ENCODE data around the gene FAM135A. TPM values are rescaled to one million over a fixed set of nuclear protein-coding genes. Genes with fewer than 3 reads are reported as not detected.

Gene FAM135A
- total and polyA plus RNA-seq, 2 experiments from 2014 or later: 35.2 to 68.7 TPM

DNA sequence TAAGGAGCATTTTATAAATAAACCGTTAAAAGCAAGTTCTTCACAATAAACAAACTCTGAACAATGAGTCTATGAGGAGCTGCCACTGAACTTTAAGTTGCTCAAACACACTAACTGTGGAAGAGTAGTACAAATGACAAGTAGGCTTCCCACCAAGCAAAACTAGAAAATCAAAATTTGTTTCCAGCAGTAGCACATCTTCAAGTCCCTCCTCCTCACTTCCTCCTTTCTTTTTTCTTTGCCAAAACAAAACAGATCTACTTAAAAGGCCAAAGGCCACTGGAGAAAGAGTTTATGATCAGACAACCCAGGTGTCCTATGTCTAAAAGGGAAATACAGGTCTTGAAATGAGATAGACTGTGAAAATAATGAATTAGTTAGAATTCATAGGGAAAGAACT is 17.1 kb upstream of the FAM135A start:
- Mint-ChIP-seq H3K4me1 (peaks cover 16% of the 10 kb centered on the region), H3K27me3 (ENCODE audit: insufficient read depth, low read depth, poor library complexity) (peaks cover 2% of the 10 kb centered on the region), H3K36me3 (ENCODE audit: low read depth) (no peaks in the 10 kb centered on the region), H3K4me3 (no peak overlapping the region), H3K9me3 (no peaks in the 10 kb centered on the region), H3K27ac (no peak overlapping the region)
- Histone ChIP-seq H3K4me2 (no peak overlapping the region), H3K4me3 (no peak overlapping the region), H3K9me2 (ENCODE audit: insufficient read depth) (no peaks in the 10 kb centered on the region), H3K27me3 (ENCODE audit: insufficient read depth) (no peaks in the 10 kb centered on the region), H3K4me1 (ENCODE audit: insufficient read depth) (peaks cover 6% of the 10 kb centered on the region; the same call in 1 of the 2 replicates), H3K36me3 (ENCODE audit: insufficient read depth) (no peaks in the 10 kb centered on the region), H4K20me1 (replicated peaks; ENCODE audit: insufficient read depth) (no peaks in the 10 kb centered on the region), H3F3A (replicated peaks; ENCODE audit: low read depth) (no peaks in the 10 kb centered on the region), H2AFZ (no peak overlapping the region), H3K79me2 (replicated peaks; ENCODE audit: insufficient read depth) (no peaks in the 10 kb centered on the region), H3K27ac (ENCODE audit: low read depth) (no peak overlapping the region)
- no peak for TF ChIP-seq EZH2phosphoT487 (IDR thresholded peaks at IDR 0.05; ENCODE audit: unreplicated experiment)
- TF ChIP-seq, protein P1, sequence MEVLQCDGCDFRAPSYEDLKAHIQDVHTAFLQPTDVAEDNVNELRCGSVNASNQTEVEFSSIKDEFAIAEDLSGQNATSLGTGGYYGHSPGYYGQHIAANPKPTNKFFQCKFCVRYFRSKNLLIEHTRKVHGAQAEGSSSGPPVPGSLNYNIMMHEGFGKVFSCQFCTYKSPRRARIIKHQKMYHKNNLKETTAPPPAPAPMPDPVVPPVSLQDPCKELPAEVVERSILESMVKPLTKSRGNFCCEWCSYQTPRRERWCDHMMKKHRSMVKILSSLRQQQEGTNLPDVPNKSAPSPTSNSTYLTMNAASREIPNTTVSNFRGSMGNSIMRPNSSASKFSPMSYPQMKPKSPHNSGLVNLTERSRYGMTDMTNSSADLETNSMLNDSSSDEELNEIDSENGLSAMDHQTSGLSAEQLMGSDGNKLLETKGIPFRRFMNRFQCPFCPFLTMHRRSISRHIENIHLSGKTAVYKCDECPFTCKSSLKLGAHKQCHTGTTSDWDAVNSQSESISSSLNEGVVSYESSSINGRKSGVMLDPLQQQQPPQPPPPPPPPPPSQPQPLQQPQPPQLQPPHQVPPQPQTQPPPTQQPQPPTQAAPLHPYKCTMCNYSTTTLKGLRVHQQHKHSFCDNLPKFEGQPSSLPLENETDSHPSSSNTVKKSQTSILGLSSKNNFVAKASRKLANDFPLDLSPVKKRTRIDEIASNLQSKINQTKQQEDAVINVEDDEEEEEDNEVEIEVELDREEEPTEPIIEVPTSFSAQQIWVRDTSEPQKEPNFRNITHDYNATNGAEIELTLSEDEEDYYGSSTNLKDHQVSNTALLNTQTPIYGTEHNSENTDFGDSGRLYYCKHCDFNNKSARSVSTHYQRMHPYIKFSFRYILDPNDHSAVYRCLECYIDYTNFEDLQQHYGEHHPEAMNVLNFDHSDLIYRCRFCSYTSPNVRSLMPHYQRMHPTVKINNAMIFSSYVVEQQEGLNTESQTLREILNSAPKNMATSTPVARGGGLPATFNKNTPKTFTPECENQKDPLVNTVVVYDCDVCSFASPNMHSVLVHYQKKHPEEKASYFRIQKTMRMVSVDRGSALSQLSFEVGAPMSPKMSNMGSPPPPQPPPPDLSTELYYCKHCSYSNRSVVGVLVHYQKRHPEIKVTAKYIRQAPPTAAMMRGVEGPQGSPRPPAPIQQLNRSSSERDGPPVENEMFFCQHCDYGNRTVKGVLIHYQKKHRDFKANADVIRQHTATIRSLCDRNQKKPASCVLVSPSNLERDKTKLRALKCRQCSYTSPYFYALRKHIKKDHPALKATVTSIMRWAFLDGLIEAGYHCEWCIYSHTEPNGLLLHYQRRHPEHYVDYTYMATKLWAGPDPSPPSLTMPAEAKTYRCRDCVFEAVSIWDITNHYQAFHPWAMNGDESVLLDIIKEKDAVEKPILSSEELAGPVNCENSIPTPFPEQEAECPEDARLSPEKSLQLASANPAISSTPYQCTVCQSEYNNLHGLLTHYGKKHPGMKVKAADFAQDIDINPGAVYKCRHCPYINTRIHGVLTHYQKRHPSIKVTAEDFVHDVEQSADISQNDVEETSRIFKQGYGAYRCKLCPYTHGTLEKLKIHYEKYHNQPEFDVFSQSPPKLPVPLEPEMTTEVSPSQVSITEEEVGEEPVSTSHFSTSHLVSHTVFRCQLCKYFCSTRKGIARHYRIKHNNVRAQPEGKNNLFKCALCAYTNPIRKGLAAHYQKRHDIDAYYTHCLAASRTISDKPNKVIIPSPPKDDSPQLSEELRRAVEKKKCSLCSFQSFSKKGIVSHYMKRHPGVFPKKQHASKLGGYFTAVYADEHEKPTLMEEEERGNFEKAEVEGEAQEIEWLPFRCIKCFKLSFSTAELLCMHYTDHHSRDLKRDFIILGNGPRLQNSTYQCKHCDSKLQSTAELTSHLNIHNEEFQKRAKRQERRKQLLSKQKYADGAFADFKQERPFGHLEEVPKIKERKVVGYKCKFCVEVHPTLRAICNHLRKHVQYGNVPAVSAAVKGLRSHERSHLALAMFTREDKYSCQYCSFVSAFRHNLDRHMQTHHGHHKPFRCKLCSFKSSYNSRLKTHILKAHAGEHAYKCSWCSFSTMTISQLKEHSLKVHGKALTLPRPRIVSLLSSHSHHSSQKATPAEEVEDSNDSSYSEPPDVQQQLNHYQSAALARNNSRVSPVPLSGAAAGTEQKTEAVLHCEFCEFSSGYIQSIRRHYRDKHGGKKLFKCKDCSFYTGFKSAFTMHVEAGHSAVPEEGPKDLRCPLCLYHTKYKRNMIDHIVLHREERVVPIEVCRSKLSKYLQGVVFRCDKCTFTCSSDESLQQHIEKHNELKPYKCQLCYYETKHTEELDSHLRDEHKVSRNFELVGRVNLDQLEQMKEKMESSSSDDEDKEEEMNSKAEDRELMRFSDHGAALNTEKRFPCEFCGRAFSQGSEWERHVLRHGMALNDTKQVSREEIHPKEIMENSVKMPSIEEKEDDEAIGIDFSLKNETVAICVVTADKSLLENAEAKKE (CRISPR knock-in tag; IDR thresholded peaks at IDR 0.05): no peak
- TF ChIP-seq ZNF331 (CRISPR knock-in tag; IDR thresholded peaks at IDR 0.05; ENCODE audit: low read depth): no peak
- no peak for TF ChIP-seq EZH2 (IDR thresholded peaks at IDR 0.05; ENCODE audit: low read depth, unreplicated experiment)
- no peak for TF ChIP-seq POLR2AphosphoS5 (IDR thresholded peaks at IDR 0.05; ENCODE audit: low read depth)
- TF ChIP-seq, protein P2, sequence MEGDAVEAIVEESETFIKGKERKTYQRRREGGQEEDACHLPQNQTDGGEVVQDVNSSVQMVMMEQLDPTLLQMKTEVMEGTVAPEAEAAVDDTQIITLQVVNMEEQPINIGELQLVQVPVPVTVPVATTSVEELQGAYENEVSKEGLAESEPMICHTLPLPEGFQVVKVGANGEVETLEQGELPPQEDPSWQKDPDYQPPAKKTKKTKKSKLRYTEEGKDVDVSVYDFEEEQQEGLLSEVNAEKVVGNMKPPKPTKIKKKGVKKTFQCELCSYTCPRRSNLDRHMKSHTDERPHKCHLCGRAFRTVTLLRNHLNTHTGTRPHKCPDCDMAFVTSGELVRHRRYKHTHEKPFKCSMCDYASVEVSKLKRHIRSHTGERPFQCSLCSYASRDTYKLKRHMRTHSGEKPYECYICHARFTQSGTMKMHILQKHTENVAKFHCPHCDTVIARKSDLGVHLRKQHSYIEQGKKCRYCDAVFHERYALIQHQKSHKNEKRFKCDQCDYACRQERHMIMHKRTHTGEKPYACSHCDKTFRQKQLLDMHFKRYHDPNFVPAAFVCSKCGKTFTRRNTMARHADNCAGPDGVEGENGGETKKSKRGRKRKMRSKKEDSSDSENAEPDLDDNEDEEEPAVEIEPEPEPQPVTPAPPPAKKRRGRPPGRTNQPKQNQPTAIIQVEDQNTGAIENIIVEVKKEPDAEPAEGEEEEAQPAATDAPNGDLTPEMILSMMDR (conservative IDR thresholded peaks at IDR 0.05; ENCODE audit: low read depth in 2 of 2): no peak
- no peak for TF ChIP-seq STAT1 (IDR thresholded peaks at IDR 0.05; ENCODE audit: unreplicated experiment)
- TF ChIP-seq, protein P3, sequence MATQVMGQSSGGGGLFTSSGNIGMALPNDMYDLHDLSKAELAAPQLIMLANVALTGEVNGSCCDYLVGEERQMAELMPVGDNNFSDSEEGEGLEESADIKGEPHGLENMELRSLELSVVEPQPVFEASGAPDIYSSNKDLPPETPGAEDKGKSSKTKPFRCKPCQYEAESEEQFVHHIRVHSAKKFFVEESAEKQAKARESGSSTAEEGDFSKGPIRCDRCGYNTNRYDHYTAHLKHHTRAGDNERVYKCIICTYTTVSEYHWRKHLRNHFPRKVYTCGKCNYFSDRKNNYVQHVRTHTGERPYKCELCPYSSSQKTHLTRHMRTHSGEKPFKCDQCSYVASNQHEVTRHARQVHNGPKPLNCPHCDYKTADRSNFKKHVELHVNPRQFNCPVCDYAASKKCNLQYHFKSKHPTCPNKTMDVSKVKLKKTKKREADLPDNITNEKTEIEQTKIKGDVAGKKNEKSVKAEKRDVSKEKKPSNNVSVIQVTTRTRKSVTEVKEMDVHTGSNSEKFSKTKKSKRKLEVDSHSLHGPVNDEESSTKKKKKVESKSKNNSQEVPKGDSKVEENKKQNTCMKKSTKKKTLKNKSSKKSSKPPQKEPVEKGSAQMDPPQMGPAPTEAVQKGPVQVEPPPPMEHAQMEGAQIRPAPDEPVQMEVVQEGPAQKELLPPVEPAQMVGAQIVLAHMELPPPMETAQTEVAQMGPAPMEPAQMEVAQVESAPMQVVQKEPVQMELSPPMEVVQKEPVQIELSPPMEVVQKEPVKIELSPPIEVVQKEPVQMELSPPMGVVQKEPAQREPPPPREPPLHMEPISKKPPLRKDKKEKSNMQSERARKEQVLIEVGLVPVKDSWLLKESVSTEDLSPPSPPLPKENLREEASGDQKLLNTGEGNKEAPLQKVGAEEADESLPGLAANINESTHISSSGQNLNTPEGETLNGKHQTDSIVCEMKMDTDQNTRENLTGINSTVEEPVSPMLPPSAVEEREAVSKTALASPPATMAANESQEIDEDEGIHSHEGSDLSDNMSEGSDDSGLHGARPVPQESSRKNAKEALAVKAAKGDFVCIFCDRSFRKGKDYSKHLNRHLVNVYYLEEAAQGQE (IDR thresholded peaks at IDR 0.05; ENCODE audit: unreplicated experiment): no peak
- TF ChIP-seq ZNF114 (CRISPR knock-in tag; IDR thresholded peaks at IDR 0.05): no peak
- TF ChIP-seq, protein P4, sequence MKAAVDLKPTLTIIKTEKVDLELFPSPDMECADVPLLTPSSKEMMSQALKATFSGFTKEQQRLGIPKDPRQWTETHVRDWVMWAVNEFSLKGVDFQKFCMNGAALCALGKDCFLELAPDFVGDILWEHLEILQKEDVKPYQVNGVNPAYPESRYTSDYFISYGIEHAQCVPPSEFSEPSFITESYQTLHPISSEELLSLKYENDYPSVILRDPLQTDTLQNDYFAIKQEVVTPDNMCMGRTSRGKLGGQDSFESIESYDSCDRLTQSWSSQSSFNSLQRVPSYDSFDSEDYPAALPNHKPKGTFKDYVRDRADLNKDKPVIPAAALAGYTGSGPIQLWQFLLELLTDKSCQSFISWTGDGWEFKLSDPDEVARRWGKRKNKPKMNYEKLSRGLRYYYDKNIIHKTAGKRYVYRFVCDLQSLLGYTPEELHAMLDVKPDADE (IDR thresholded peaks at IDR 0.05): no peak
- TF ChIP-seq NANOG (IDR thresholded peaks at IDR 0.05; ENCODE audit: borderline replicate concordance): no peak
- TF ChIP-seq CREB1 (CRISPR knock-in tag; IDR thresholded peaks at IDR 0.05; ENCODE audit: low read depth): no peak
- TF ChIP-seq JUNB (IDR thresholded peaks at IDR 0.05; ENCODE audit: unreplicated experiment): no peak
- ATAC-seq: no peak
- no peak for DNase-seq (ENCODE audit: low spot score)
